Gastrocnemius medialis (tissue), 4 donors: ENCODE measurements around the gene CUL1.

Experiments used
- CTCF ChIP-seq, 5 experiments: fragments of 450-650 bp in 3 of 5; fragments of 200-600 bp in 2 of 5; sonication (generic) in 2 of 5; IDR thresholded peaks in 4 of 5; conservative IDR thresholded peaks in 1 of 5; 1 replicate in 4 of 5; 2 replicates in 1 of 5; pipeline ENCODE4 v1.5.1; 2016 to 2019; ENCODE audit warnings: antibody characterized with exemption in 5 of 5, mild to moderate bottlenecking in 3 of 5, moderate library complexity in 3 of 5
- POLR2A ChIP-seq, 2 donors: fragments of 450-650 bp; IDR thresholded peaks; one replicate each; pipeline ENCODE4 v1.6.1; 2017; ENCODE audit warnings: antibody characterized with exemption in 2 of 2, mild to moderate bottlenecking in 2 of 2, moderate library complexity in 2 of 2

- TF ChIP-seq CTCF (IDR thresholded peaks at IDR 0.05 in 4 of 5, conservative IDR thresholded peaks at IDR 0.05 in 1 of 5) (no peak), POLR2A (IDR thresholded peaks at IDR 0.05) (no peak)
Observed at GRCh38 chr7:148787571-148788295, 89.0 kb downstream of the CUL1 start.
